Panc1 (cell line): ENCODE data around the gene COPZ1. TPM values are rescaled to one million over a fixed set of nuclear protein-coding genes. Genes with fewer than 3 reads are reported as not detected.
A peak's percentile ranks its signal among the peaks of the same experiment; 100 is the strongest.

Experiments
- ATAC-seq: fragments of 200-7000 bp; cut with Tn5 transposase; 2 replicates; pipeline ENCODE4 v1.9.1; 2020; ENCODE audit warnings: mild to moderate bottlenecking, moderate library complexity
- BruUV-seq: library from RNA; stranded (reverse); fragments of 400-500 nt; replicated peaks from 2 replicates; lab custom pipeline; 2021; lab: Mats Ljungman, UMichigan
- CTCF ChIA-PET: fragments of 300-600 bp; sonication (Branson Sonifier 250); formaldehyde crosslinking; loops from one replicate; lab custom pipeline; 2022; ENCODE audit warnings: antibody characterized with exemption; lab: Charles Lee
- POLR2A ChIA-PET: fragments of 300-600 bp; sonication (Branson Sonifier 250); formaldehyde crosslinking; loops from one replicate; lab custom pipeline; 2022; ENCODE audit warnings: antibody characterized with exemption; lab: Charles Lee
- DNase-seq: peaks from one replicate; pipeline ENCODE4 v3.0.0-alpha.2; 2010; ENCODE audit warnings: low read depth, low spot score
- H3K27ac ChIP-seq: 2 replicates; pipeline ENCODE4 v1.5.1; 2011; ENCODE audit warnings: mild to moderate bottlenecking, low read length, inconsistent platforms
- H3K27me3 ChIP-seq: fragments of 200-500 bp; sonication (Bioruptor generic); 2 replicates; pipeline ENCODE4 v1.6.0; 2014; ENCODE audit warnings: low read length, inconsistent platforms; ENCODE audit not compliant: control insufficient read depth, insufficient read depth
- H3K36me3 ChIP-seq: fragments of 200-500 bp; sonication (Bioruptor generic); 2 replicates; pipeline ENCODE4 v1.5.1; 2014; ENCODE audit warnings: inconsistent platforms, mild to moderate bottlenecking, low read length, moderate library complexity; ENCODE audit not compliant: control insufficient read depth, insufficient read depth
- H3K4me1 ChIP-seq: 2 replicates; pipeline ENCODE4 v1.5.1; 2011; ENCODE audit warnings: inconsistent platforms, mild to moderate bottlenecking, low read length, moderate library complexity; ENCODE audit not compliant: control insufficient read depth, insufficient read depth
- H3K4me3 ChIP-seq, 2 experiments: 2 replicates each; pipeline ENCODE4 v1.5.1; 2011 to 2012; ENCODE audit warnings: low read depth in 2 of 2, low read length in 2 of 2, mild to moderate bottlenecking in 2 of 2, inconsistent platforms in 1 of 2, moderate library complexity in 1 of 2
- H3K9me3 ChIP-seq: fragments of 200-500 bp; sonication (Bioruptor generic); 2 replicates; pipeline ENCODE4 v1.5.1; 2014; ENCODE audit warnings: low read depth, mild to moderate bottlenecking, inconsistent platforms, low read length, moderate library complexity; ENCODE audit not compliant: control insufficient read depth, insufficient read depth
- CTCF ChIP-seq: fragments of 450-650 bp; IDR thresholded peaks from 2 replicates; pipeline ENCODE4 v1.5.1; 2017; ENCODE audit warnings: mild to moderate bottlenecking
- POLR2AphosphoS5 ChIP-seq: IDR thresholded peaks from 2 replicates; pipeline ENCODE4 v1.6.1; 2012; ENCODE audit warnings: mild to moderate bottlenecking, low read depth, low read length, moderate library complexity
- REST ChIP-seq, 2 experiments: IDR thresholded peaks; 2 replicates each; pipeline ENCODE4 v1.6.1; 2011 to 2012; ENCODE audit warnings: low read depth in 2 of 2, control low read depth in 1 of 2, low read length in 1 of 2, mild to moderate bottlenecking in 1 of 2, moderate library complexity in 1 of 2; ENCODE audit not compliant: insufficient read depth in 1 of 2
- SIN3A ChIP-seq: IDR thresholded peaks from 2 replicates; pipeline ENCODE4 v1.6.1; 2012; ENCODE audit warnings: low read depth, mild to moderate bottlenecking, low read length, moderate library complexity, borderline replicate concordance; ENCODE audit not compliant: insufficient read depth
- TCF7L2 ChIP-seq: IDR thresholded peaks from 2 replicates; pipeline ENCODE4 v1.6.1; 2011; ENCODE audit warnings: mild to moderate bottlenecking, low read depth, low read length, inconsistent platforms
- in situ Hi-C: cut with HindIII; loops from 2 replicates; pipeline ENCODE4 v1.10.0; 2016; ENCODE audit warnings: low sequenced_read_pairs, low pct_unique_long_range_greater_than_20kb
- intact Hi-C: fragments of 100-400 bp; cut with micrococcal nuclease; formaldehyde crosslinking; loops from one replicate; pipeline ENCODE4 v1.10.0; 2022; ENCODE audit not compliant: unreplicated experiment
- total RNA-seq: library from RNA; stranded (reverse); gene quantifications from one replicate; pipeline ENCODE4 v1.2.1, GENCODE V29; 2021; ENCODE audit not compliant: unreplicated experiment

Gene COPZ1
- total RNA-seq, 1 experiment from 2014 or later, result 175 TPM

GRCh38 chr12:54356951-54357356 is 32.0 kb downstream of the COPZ1 start:
- CTCF ChIA-PET, result interaction anchor here (2.0 kb wide), 1 partner anchor 21 kb away, joined by 6 read pairs; no protein-coding TSS in a partner anchor

GRCh38 chr12:54357506-54358190 is 32.7 kb downstream of the COPZ1 start:
- no peaks in the 10 kb centered on the region for H3K9me3 ChIP-seq
- ATAC-seq, result no peak
- DNase-seq, result no peak
- no peaks in the 10 kb centered on the region for H3K27me3 ChIP-seq
- H3K4me1 ChIP-seq, result peaks cover 37% of the 10 kb centered on the region
- H3K27ac ChIP-seq, result peak overlapping the region; percentile 99
- CTCF ChIA-PET, result interaction anchor here (0.6 to 2.0 kb wide), 2 partner anchors 21 to 32 kb away, joined by 3 to 6 read pairs; partner anchors contain the start of gene COPZ1
- TF ChIP-seq TCF7L2, result no peak
- intact Hi-C loops, result no loop called here
- H3K36me3 ChIP-seq, result no peaks in the 10 kb centered on the region
- POLR2A ChIA-PET, result no interaction called here
- in situ Hi-C loops, result no loop called here
- BruUV-seq, result no TSS peak
- H3K4me3 ChIP-seq, result no peak overlapping the region; a peak in 1 of 4 replicates

More at GRCh38 chr12:54356951-54357356, 32.0 kb downstream of the COPZ1 start:
- BruUV-seq, result no TSS peak
- ATAC-seq (no peak), DNase-seq (no peak)
- no peak overlapping the region for H3K4me3 ChIP-seq
- intact Hi-C loops, result no loop called here
- H3K9me3 ChIP-seq, result no peaks in the 10 kb centered on the region
- TF ChIP-seq REST (IDR thresholded peaks at IDR 0.05; ENCODE audit: insufficient read depth in 1 of 2, low read depth in 2 of 2, low read length in 1 of 2), result no peak
- no peak for TF ChIP-seq POLR2AphosphoS5
- TF ChIP-seq CTCF, result no peak
- no peak for TF ChIP-seq TCF7L2
- TF ChIP-seq SIN3A, result no peak
- in situ Hi-C loops, result no loop called here
- H3K4me1 ChIP-seq, result peaks cover 37% of the 10 kb centered on the region
- no peaks in the 10 kb centered on the region; the same call in 1 of the 2 replicates for H3K36me3 ChIP-seq
- H3K27me3 ChIP-seq, result no peaks in the 10 kb centered on the region
- H3K27ac ChIP-seq, result no peak overlapping the region
- POLR2A ChIA-PET, result no interaction called here
